PFSK-1 (cell line): ENCODE results near the gene AP4B1.

Source experiments
- POLR2AphosphoS5 ChIP-seq: IDR thresholded peaks from 2 replicates; pipeline ENCODE4 v1.6.1; 2012; ENCODE audit warnings: low read depth, mild to moderate bottlenecking, control low read depth, low read length, moderate library complexity
- TAF1 ChIP-seq: IDR thresholded peaks from 2 replicates; pipeline ENCODE4 v1.6.1; 2012; ENCODE audit warnings: low read length, control low read depth, borderline replicate concordance; ENCODE audit not compliant: insufficient read depth

DNA sequence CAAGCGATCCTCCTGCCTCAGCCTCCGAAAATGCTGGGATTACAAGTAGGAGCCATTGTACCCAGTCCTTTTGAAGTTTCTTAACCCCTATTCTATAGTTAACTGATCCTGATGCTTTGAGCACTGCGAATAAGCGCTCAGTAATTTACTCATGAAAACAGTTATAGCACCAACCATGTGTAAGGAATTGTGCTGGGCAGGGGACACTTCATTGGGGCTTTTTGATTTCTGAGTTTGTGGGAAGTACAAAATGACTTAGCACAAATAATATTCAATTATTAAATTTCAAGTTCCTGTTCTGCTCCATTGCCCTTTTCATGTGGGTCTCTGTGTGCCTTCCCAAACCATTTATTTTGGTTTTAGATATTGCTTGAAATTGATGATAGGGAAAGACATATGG lies 18.4 kb upstream of the AP4B1 start:
- no peak for TF ChIP-seq TAF1
- TF ChIP-seq POLR2AphosphoS5: no peak
